IMR-90 (cell line): ENCODE results near the gene TYRP1. TPM values are rescaled to one million over a fixed set of nuclear protein-coding genes. Genes with fewer than 3 reads are reported as not detected.

Experiments used
- ATAC-seq: fragments of 200-7000 bp; cut with Tn5 transposase; 2 replicates; pipeline ENCODE4 v1.9.1; 2020; ENCODE audit warnings: low read depth, mild to moderate bottlenecking, moderate library complexity
- BruUV-seq: library from RNA; stranded (reverse); fragments of 400-500 nt; replicated peaks from 2 replicates; lab custom pipeline; 2021; lab: Mats Ljungman, UMichigan
- CTCF ChIA-PET: fragments of 300-600 bp; formaldehyde crosslinking; extraction: SDS; loops from one replicate; lab custom pipeline; 2021; ENCODE audit warnings: antibody characterized with exemption; lab: Yijun Ruan, JAX
- POLR2A ChIA-PET: fragments of 300-600 bp; sonication (Branson Sonifier 250); formaldehyde crosslinking; loops from one replicate; lab custom pipeline; 2022; ENCODE audit warnings: antibody characterized with exemption; ENCODE audit not compliant: unreplicated experiment; lab: Charles Lee
- DNase-seq: peaks from one replicate; pipeline ENCODE4 v3.0.0; 2013
- H2AFZ ChIP-seq: replicated peaks from 2 replicates; pipeline ENCODE3; 2013; ENCODE audit warnings: low read length, mild to moderate bottlenecking; ENCODE audit not compliant: poor library complexity
- H2AK5ac ChIP-seq: 2 replicates; pipeline ENCODE4 v1.6.1; 2013; ENCODE audit warnings: low read depth, low read length, inconsistent platforms
- H2AK9ac ChIP-seq: replicated peaks from 2 replicates; pipeline ENCODE3; 2013; ENCODE audit warnings: mild to moderate bottlenecking, low read depth, low read length, moderate library complexity; ENCODE audit not compliant: poor library complexity
- H2BK120ac ChIP-seq: 2 replicates; pipeline ENCODE4 v1.6.1; 2013; ENCODE audit warnings: low read depth, low read length, inconsistent platforms
- H2BK15ac ChIP-seq: 3 replicates; pipeline ENCODE4 v1.6.1; 2013; ENCODE audit warnings: low read depth, low read length, inconsistent platforms
- H2BK20ac ChIP-seq: 2 replicates; pipeline ENCODE4 v1.6.1; 2013; ENCODE audit warnings: low read depth, mild to moderate bottlenecking, inconsistent platforms, low read length, moderate library complexity
- H2BK5ac ChIP-seq: 2 replicates; pipeline ENCODE4 v1.6.1; 2013; ENCODE audit warnings: mild to moderate bottlenecking, low read depth, low read length, inconsistent platforms; ENCODE audit not compliant: poor library complexity, severe bottlenecking
- H3K14ac ChIP-seq: replicated peaks from 2 replicates; pipeline ENCODE4 v1.6.1; 2013; ENCODE audit warnings: low read depth, low read length, inconsistent platforms
- H3K18ac ChIP-seq: 2 replicates; pipeline ENCODE4 v1.6.1; 2013; ENCODE audit warnings: low read depth, low read length, control low read depth
- H3K23ac ChIP-seq: 2 replicates; pipeline ENCODE4 v1.6.1; 2013; ENCODE audit warnings: low read depth, low read length, inconsistent platforms
- H3K27ac ChIP-seq: 2 replicates; pipeline ENCODE4 v1.5.1; 2013; ENCODE audit warnings: mild to moderate bottlenecking, control low read depth, low read length; ENCODE audit not compliant: insufficient read depth
- H3K27me3 ChIP-seq: 2 replicates; pipeline ENCODE4 v1.6.1; 2013; ENCODE audit warnings: low read length; ENCODE audit not compliant: control insufficient read depth, insufficient read depth
- H3K36me3 ChIP-seq: 2 replicates; pipeline ENCODE4 v1.6.1; 2013; ENCODE audit warnings: low read length, mixed read lengths; ENCODE audit not compliant: control insufficient read depth, insufficient read depth
- H3K4ac ChIP-seq: 2 replicates; pipeline ENCODE4 v1.6.1; 2013; ENCODE audit warnings: low read depth, low read length, inconsistent platforms
- H3K4me1 ChIP-seq: 2 replicates; pipeline ENCODE4 v1.6.1; 2013; ENCODE audit warnings: low read length, mixed read lengths; ENCODE audit not compliant: control insufficient read depth, insufficient read depth
- H3K4me2 ChIP-seq: 2 replicates; pipeline ENCODE4 v1.6.1; 2013; ENCODE audit warnings: low read depth, mild to moderate bottlenecking, control low read depth, low read length, moderate library complexity
- H3K4me3 ChIP-seq: 2 replicates; pipeline ENCODE4 v1.5.1; 2013; ENCODE audit warnings: low read depth, mild to moderate bottlenecking, control low read depth, low read length, moderate library complexity; ENCODE audit not compliant: insufficient read depth
- H3K56ac ChIP-seq: 2 replicates; pipeline ENCODE4 v1.6.1; 2013; ENCODE audit warnings: low read length, inconsistent platforms; ENCODE audit not compliant: insufficient read depth; ENCODE audit errors: extremely low read depth
- H3K79me1 ChIP-seq, 2 experiments: 2 replicates each; pipeline ENCODE4 v1.6.1; 2013; ENCODE audit warnings: low read length in 2 of 2, inconsistent platforms in 1 of 2, low read depth in 1 of 2
- H3K9ac ChIP-seq: 2 replicates; pipeline ENCODE4 v1.6.1; 2013; ENCODE audit warnings: low read depth, low read length, control low read depth
- H3K9me1 ChIP-seq: 2 replicates; pipeline ENCODE4 v1.6.1; 2013; ENCODE audit warnings: low read length, inconsistent platforms; ENCODE audit not compliant: insufficient read depth
- H3K9me3 ChIP-seq: 2 replicates; pipeline ENCODE4 v1.6.1; 2013; ENCODE audit warnings: low read length; ENCODE audit not compliant: control insufficient read depth, insufficient read depth
- H4K20me1 ChIP-seq: 2 replicates; pipeline ENCODE4 v1.6.1; 2013; ENCODE audit warnings: low read length, inconsistent platforms; ENCODE audit not compliant: insufficient read depth
- H4K5ac ChIP-seq: 2 replicates; pipeline ENCODE4 v1.6.1; 2013; ENCODE audit warnings: mild to moderate bottlenecking, low read depth, low read length, control low read depth
- H4K8ac ChIP-seq, 2 experiments: 2 replicates each; pipeline ENCODE4 v1.6.1; 2013; ENCODE audit warnings: low read depth in 2 of 2, low read length in 2 of 2, control low read depth in 1 of 2, inconsistent platforms in 1 of 2
- H4K91ac ChIP-seq: 2 replicates; pipeline ENCODE4 v1.6.1; 2013; ENCODE audit warnings: low read depth, low read length, inconsistent platforms; ENCODE audit not compliant: insufficient read depth
- BHLHE40 ChIP-seq: fragments of 150-350 bp; IDR thresholded peaks from 2 replicates; pipeline ENCODE4 v1.6.1; 2016; ENCODE audit warnings: mild to moderate bottlenecking, low read depth, low read length
- CEBPB ChIP-seq: IDR thresholded peaks from 2 replicates; pipeline ENCODE4 v1.6.1; 2012; ENCODE audit warnings: low read depth, low read length, improper control_type of control experiment
- FOS ChIP-seq: fragments of 150-350 bp; IDR thresholded peaks from 2 replicates; pipeline ENCODE4 v1.6.1; 2016; ENCODE audit warnings: low read depth, low read length
- MAFK ChIP-seq: IDR thresholded peaks from 2 replicates; pipeline ENCODE4 v1.6.1; 2012; ENCODE audit warnings: low read depth, low read length, improper control_type of control experiment
- MAZ ChIP-seq: IDR thresholded peaks from 2 replicates; pipeline ENCODE4 v1.6.1; 2012; ENCODE audit warnings: low read depth, mild to moderate bottlenecking, low read length, improper control_type of control experiment, moderate library complexity, borderline replicate concordance
- MXI1 ChIP-seq: IDR thresholded peaks from 2 replicates; pipeline ENCODE4 v1.6.1; 2012; ENCODE audit warnings: low read depth, mild to moderate bottlenecking, low read length, moderate library complexity, borderline replicate concordance
- NFE2L2 ChIP-seq: fragments of 150-350 bp; IDR thresholded peaks from 2 replicates; pipeline ENCODE4 v1.6.1; 2016; ENCODE audit warnings: low read depth, mild to moderate bottlenecking, low read length
- RAD21 ChIP-seq: IDR thresholded peaks from 2 replicates; pipeline ENCODE4 v1.6.1; 2012; ENCODE audit warnings: low read length, improper control_type of control experiment
- RCOR1 ChIP-seq: IDR thresholded peaks from 2 replicates; pipeline ENCODE4 v1.6.1; 2012; ENCODE audit warnings: mild to moderate bottlenecking, low read length, improper control_type of control experiment; ENCODE audit not compliant: insufficient replicate concordance
- RFX5 ChIP-seq: IDR thresholded peaks from 2 replicates; pipeline ENCODE4 v1.8.0; 2012; ENCODE audit warnings: low read depth, mild to moderate bottlenecking, low read length, moderate library complexity
- SMC3 ChIP-seq: fragments of 150-350 bp; IDR thresholded peaks from 2 replicates; pipeline ENCODE4 v1.6.1; 2016; ENCODE audit warnings: low read depth, mild to moderate bottlenecking, antibody characterized with exemption, low read length, moderate library complexity
- WGBS, 2 experiments: methylation state at CpG; one replicate each; pipeline versions ENCODE4 v1.1.5 to v1.1.7; 2013; ENCODE audit warnings: missing lambda C conversion rate in 2 of 2; ENCODE audit not compliant: insufficient read length in 1 of 2; ENCODE audit errors: extremely low coverage in 2 of 2; 5-methylcytosine and 5-hydroxymethylcytosine counted together
- dilution Hi-C: fragments of 300-500 bp; cut with HindIII; formaldehyde crosslinking; loops from one replicate; pipeline ENCODE4 v1.14.3; 2018; ENCODE audit warnings: low sequenced_read_pairs; ENCODE audit not compliant: unreplicated experiment
- in situ Hi-C: fragments of 300-500 bp; cut with MboI; formaldehyde crosslinking; loops from 3 replicates; pipeline ENCODE4 v1.14.3; 2019; ENCODE audit warnings: low sequenced_read_pairs, inconsistent platforms, mixed read lengths
- intact Hi-C: fragments of 100-400 bp; cut with micrococcal nuclease; formaldehyde crosslinking; loops from 2 replicates; pipeline ENCODE4 v1.10.0; 2022
- polyA plus RNA-seq, 3 experiments: library from polyadenylated mRNA; depleted of rRNA; stranded (reverse); fragments of >200 nt; gene quantifications; 2 replicates each; pipeline ENCODE4 v1.2.3, GENCODE V29; 2012; ENCODE audit warnings: low replicate concordance in 1 of 3
- total RNA-seq: library from RNA; depleted of rRNA; stranded (reverse); fragments of >200 nt; gene quantifications from 2 replicates; pipeline ENCODE4 v1.2.3, GENCODE V29; 2012
- TF ChIP-seq, protein P1 (sequence below): fragments of 150-350 bp; IDR thresholded peaks from 2 replicates; pipeline ENCODE4 v1.6.1; 2017; ENCODE audit warnings: mild to moderate bottlenecking, antibody characterized with exemption, low read length, low read depth
- TF ChIP-seq, protein P2 (sequence below): fragments of 150-350 bp; IDR thresholded peaks from 2 replicates; pipeline ENCODE4 v1.6.1; 2016; ENCODE audit warnings: low read depth, mild to moderate bottlenecking, low read length, moderate library complexity, borderline replicate concordance
- TF ChIP-seq, protein P3 (sequence below): conservative IDR thresholded peaks from 2 replicates; pipeline ENCODE4 v1.5.1; 2012; ENCODE audit warnings: mild to moderate bottlenecking, low read depth, low read length, improper control_type of control experiment

Gene TYRP1
- total and polyA plus RNA-seq, 2 of the 4 experiments (the other 2 are of a cell fraction): 0.60 to 0.90 TPM

DNA sequence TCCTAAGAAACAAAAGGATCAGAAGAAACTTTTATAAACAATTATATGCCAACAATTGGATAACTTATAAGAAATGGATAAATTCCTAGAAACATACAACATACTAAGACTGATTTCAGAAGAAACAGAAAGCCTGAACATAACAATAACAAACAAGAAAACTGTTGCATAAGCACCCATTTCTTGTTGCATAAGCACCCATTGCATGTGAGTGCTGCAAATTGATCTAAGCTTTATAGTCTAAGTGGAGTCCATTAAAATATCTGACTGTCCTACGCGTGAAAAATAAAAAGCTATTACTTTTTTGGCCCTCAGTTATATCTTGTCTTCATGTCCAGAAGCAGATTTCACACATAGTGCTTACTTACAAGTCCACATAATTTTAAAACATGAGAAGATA lies 19.3 kb downstream of the TYRP1 start:
- no peak overlapping the region for H3K27ac ChIP-seq
- no peaks in the 10 kb centered on the region for H3K79me1 ChIP-seq
- no peak overlapping the region for H3K4me2 ChIP-seq
- no peak overlapping the region for H2BK120ac ChIP-seq
- in situ Hi-C loops (no loop called here), intact Hi-C loops (loop anchor here (10.0 kb wide), 1 partner anchor 642 kb away; no protein-coding TSS in a partner anchor), dilution Hi-C loops (no loop called here)
- no peak overlapping the region for H3K18ac ChIP-seq
- TF ChIP-seq FOS (no peak), RCOR1 (no peak), MXI1 (no peak), MAFK (no peak), MAZ (no peak), RFX5 (no peak), BHLHE40 (no peak), RAD21 (no peak), CEBPB (no peak), NFE2L2 (no peak), SMC3 (no peak)
- TF ChIP-seq, protein P1, sequence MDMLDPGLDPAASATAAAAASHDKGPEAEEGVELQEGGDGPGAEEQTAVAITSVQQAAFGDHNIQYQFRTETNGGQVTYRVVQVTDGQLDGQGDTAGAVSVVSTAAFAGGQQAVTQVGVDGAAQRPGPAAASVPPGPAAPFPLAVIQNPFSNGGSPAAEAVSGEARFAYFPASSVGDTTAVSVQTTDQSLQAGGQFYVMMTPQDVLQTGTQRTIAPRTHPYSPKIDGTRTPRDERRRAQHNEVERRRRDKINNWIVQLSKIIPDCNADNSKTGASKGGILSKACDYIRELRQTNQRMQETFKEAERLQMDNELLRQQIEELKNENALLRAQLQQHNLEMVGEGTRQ: no peak
- TF ChIP-seq, protein P2, sequence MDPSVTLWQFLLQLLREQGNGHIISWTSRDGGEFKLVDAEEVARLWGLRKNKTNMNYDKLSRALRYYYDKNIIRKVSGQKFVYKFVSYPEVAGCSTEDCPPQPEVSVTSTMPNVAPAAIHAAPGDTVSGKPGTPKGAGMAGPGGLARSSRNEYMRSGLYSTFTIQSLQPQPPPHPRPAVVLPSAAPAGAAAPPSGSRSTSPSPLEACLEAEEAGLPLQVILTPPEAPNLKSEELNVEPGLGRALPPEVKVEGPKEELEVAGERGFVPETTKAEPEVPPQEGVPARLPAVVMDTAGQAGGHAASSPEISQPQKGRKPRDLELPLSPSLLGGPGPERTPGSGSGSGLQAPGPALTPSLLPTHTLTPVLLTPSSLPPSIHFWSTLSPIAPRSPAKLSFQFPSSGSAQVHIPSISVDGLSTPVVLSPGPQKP: no peak
- TF ChIP-seq, protein P3, sequence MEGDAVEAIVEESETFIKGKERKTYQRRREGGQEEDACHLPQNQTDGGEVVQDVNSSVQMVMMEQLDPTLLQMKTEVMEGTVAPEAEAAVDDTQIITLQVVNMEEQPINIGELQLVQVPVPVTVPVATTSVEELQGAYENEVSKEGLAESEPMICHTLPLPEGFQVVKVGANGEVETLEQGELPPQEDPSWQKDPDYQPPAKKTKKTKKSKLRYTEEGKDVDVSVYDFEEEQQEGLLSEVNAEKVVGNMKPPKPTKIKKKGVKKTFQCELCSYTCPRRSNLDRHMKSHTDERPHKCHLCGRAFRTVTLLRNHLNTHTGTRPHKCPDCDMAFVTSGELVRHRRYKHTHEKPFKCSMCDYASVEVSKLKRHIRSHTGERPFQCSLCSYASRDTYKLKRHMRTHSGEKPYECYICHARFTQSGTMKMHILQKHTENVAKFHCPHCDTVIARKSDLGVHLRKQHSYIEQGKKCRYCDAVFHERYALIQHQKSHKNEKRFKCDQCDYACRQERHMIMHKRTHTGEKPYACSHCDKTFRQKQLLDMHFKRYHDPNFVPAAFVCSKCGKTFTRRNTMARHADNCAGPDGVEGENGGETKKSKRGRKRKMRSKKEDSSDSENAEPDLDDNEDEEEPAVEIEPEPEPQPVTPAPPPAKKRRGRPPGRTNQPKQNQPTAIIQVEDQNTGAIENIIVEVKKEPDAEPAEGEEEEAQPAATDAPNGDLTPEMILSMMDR: no peak
- no peak overlapping the region for H2AFZ ChIP-seq
- CTCF ChIA-PET: interaction anchor here (0.8 to 1.2 kb wide), 4 partner anchors 10 to 175 kb away, joined by 3 to 5 read pairs (median 4); no protein-coding TSS in a partner anchor
- DNase-seq (no peak), ATAC-seq (no peak)
- no peak overlapping the region for H3K4me3 ChIP-seq
- no peak overlapping the region for H2AK9ac ChIP-seq
- H4K5ac ChIP-seq: no peak overlapping the region
- H4K20me1 ChIP-seq: no peaks in the 10 kb centered on the region
- no TSS peak for BruUV-seq
- no peak overlapping the region for H2BK20ac ChIP-seq
- WGBS, 2 experiments: no CpG with 5 or more reads among the region's 2 CpGs
- H4K91ac ChIP-seq: no peak overlapping the region
- no peak overlapping the region for H2AK5ac ChIP-seq
- no peak overlapping the region for H3K23ac ChIP-seq
- H3K9ac ChIP-seq: no peak overlapping the region
- H4K8ac ChIP-seq: no peak overlapping the region
- no peaks in the 10 kb centered on the region for H3K9me3 ChIP-seq
- H3K9me1 ChIP-seq: no peaks in the 10 kb centered on the region
- no peak overlapping the region for H3K14ac ChIP-seq
- H2BK15ac ChIP-seq: no peak overlapping the region
- H3K36me3 ChIP-seq: no peaks in the 10 kb centered on the region
- no peaks in the 10 kb centered on the region for H3K27me3 ChIP-seq
- no peak overlapping the region for H3K56ac ChIP-seq
- no peak overlapping the region for H3K4ac ChIP-seq
- no peak overlapping the region for H2BK5ac ChIP-seq
- POLR2A ChIA-PET: interaction anchor here (0.5 kb wide), 1 partner anchor 124 kb away, joined by 3 read pairs; no protein-coding TSS in a partner anchor
- H3K4me1 ChIP-seq: no peaks in the 10 kb centered on the region
